GM23248 (cell line): ENCODE results near the gene RHPN2. TPM values are rescaled to one million over a fixed set of nuclear protein-coding genes. Genes with fewer than 3 reads are reported as not detected.

Experiments used
- DNase-seq: peaks from one replicate; pipeline ENCODE4 v3.0.0-alpha.2; 2015
- H2AFZ ChIP-seq: fragments of 200-600 bp; sonication (generic); 2 replicates; pipeline ENCODE4 v1.6.1; 2016; ENCODE audit warnings: antibody characterized with exemption
- H3F3A ChIP-seq: fragments of 200-600 bp; sonication (generic); 2 replicates; pipeline ENCODE4 v1.6.1; 2016; ENCODE audit warnings: mild to moderate bottlenecking, antibody characterized with exemption, mixed run types; ENCODE audit not compliant: insufficient read depth
- H3K27ac ChIP-seq: fragments of 200-600 bp; sonication (generic); 2 replicates; pipeline ENCODE4 v1.5.1; 2016; ENCODE audit warnings: mild to moderate bottlenecking
- H3K27me3 ChIP-seq: fragments of 200-600 bp; sonication (generic); replicated peaks from 2 replicates; pipeline ENCODE4 v1.6.1; 2016; ENCODE audit warnings: mild to moderate bottlenecking; ENCODE audit not compliant: insufficient read depth
- H3K36me3 ChIP-seq: fragments of 200-600 bp; sonication (generic); 2 replicates; pipeline ENCODE4 v1.6.1; 2016; ENCODE audit warnings: low read depth, mild to moderate bottlenecking
- H3K4me1 ChIP-seq: fragments of 200-600 bp; sonication (generic); 2 replicates; pipeline ENCODE4 v1.6.1; 2016; ENCODE audit warnings: mild to moderate bottlenecking; ENCODE audit not compliant: insufficient read depth
- H3K4me2 ChIP-seq: fragments of 200-600 bp; sonication (generic); one replicate; pipeline ENCODE4 v1.6.1; 2016; ENCODE audit warnings: mild to moderate bottlenecking; ENCODE audit not compliant: unreplicated experiment
- H3K4me3 ChIP-seq: fragments of 200-600 bp; sonication (generic); 2 replicates; pipeline ENCODE4 v1.5.1; 2016; ENCODE audit warnings: mild to moderate bottlenecking
- H3K79me2 ChIP-seq: fragments of 200-600 bp; sonication (generic); 2 replicates; pipeline ENCODE4 v1.6.1; 2016; ENCODE audit warnings: mild to moderate bottlenecking; ENCODE audit not compliant: insufficient read depth
- H3K9ac ChIP-seq: fragments of 200-600 bp; sonication (generic); 2 replicates; pipeline ENCODE4 v1.6.1; 2016; ENCODE audit warnings: mild to moderate bottlenecking
- H3K9me2 ChIP-seq: fragments of 200-600 bp; sonication (generic); 2 replicates; pipeline ENCODE4 v1.6.1; 2016; ENCODE audit warnings: mixed run types, mild to moderate bottlenecking, moderate library complexity; ENCODE audit not compliant: insufficient read depth
- H3K9me3 ChIP-seq: fragments of 200-600 bp; sonication (generic); one replicate; pipeline ENCODE4 v1.6.1; 2017; ENCODE audit warnings: low read depth
- H4K20me1 ChIP-seq: fragments of 200-600 bp; sonication (generic); 2 replicates; pipeline ENCODE4 v1.6.0; 2016; ENCODE audit not compliant: insufficient read depth
- EZH2 ChIP-seq: fragments of 200-600 bp; sonication (generic); IDR thresholded peaks from 2 replicates; pipeline ENCODE4 v1.6.1; 2018; ENCODE audit warnings: antibody characterized with exemption, mild to moderate bottlenecking; ENCODE audit not compliant: insufficient read depth, poor library complexity, severe bottlenecking
- EZH2phosphoT487 ChIP-seq: fragments of 200-600 bp; sonication (generic); IDR thresholded peaks from 2 replicates; pipeline ENCODE4 v1.6.1; 2018; ENCODE audit warnings: antibody characterized with exemption, moderate library complexity, mild to moderate bottlenecking, low read depth; ENCODE audit not compliant: insufficient read depth
- WGBS, 2 experiments: methylation state at CpG; one replicate each; pipeline ENCODE4 v1.1.6; 2015 to 2017; ENCODE audit warnings: low lambda C conversion rate in 2 of 2, low coverage in 1 of 2; ENCODE audit errors: missing lambda C conversion rate in 2 of 2; 5-methylcytosine and 5-hydroxymethylcytosine counted together
- in situ Hi-C: fragments of 300-500 bp; cut with MboI; formaldehyde crosslinking; loops from 2 replicates; pipeline ENCODE4 v1.15.0; 2020
- polyA plus RNA-seq: library from polyadenylated mRNA; unstranded; fragments of >200 nt; fragmentation: Nextera tagmentation; extraction: Ambion mirVana; gene quantifications from 2 replicates; pipeline ENCODE4 v1.2.1, GENCODE V29; 2016
- total RNA-seq: library from RNA; depleted of rRNA; stranded (reverse); fragments of >200 nt; shearing (Covaris generic); gene quantifications from 2 replicates; pipeline ENCODE4 v1.2.3, GENCODE V29; 2014

Gene RHPN2
- total and polyA plus RNA-seq, 2 experiments from 2014 or later, result 1.3 to 1.5 TPM

- Histone ChIP-seq H3K9me2 (no peaks in the 10 kb centered on the region), H3K27me3 (no peaks in the 10 kb centered on the region), H2AFZ (no peak overlapping the region), H3F3A (no peaks in the 10 kb centered on the region), H3K4me1 (no peaks in the 10 kb centered on the region), H3K9me3 (no peaks in the 10 kb centered on the region), H3K4me2 (no peak overlapping the region), H4K20me1 (no peaks in the 10 kb centered on the region), H3K36me3 (peaks cover 24% of the 10 kb centered on the region), H3K27ac (no peak overlapping the region), H3K4me3 (no peak overlapping the region), H3K79me2 (no peaks in the 10 kb centered on the region), H3K9ac (no peak overlapping the region)
- no peak for DNase-seq
- WGBS, 2 experiments, result 96 to 99% methylated on average over 10 of the region's 10 CpGs
- TF ChIP-seq EZH2 (no peak), EZH2phosphoT487 (no peak)
- in situ Hi-C loops, result no loop called here
These were observed 43.5 kb upstream of the RHPN2 start for GRCh38 chr19:33108161-33108560.

GRCh38 chr19:33102893-33103292 lies 38.2 kb upstream of the RHPN2 start:
- Histone ChIP-seq H3K27me3 (no peaks in the 10 kb centered on the region), H3F3A (no peaks in the 10 kb centered on the region), H3K4me3 (no peak overlapping the region), H3K9ac (no peak overlapping the region), H3K36me3 (peaks cover 20% of the 10 kb centered on the region; the same call in 1 of the 2 replicates), H3K4me2 (no peak overlapping the region), H3K9me2 (no peaks in the 10 kb centered on the region), H3K27ac (no peak overlapping the region), H3K79me2 (no peaks in the 10 kb centered on the region), H3K9me3 (no peaks in the 10 kb centered on the region), H3K4me1 (no peaks in the 10 kb centered on the region), H4K20me1 (no peaks in the 10 kb centered on the region), H2AFZ (no peak overlapping the region)
- no peak for TF ChIP-seq EZH2phosphoT487
- TF ChIP-seq EZH2, result no peak
- in situ Hi-C loops, result no loop called here
- 85 to 87% methylated on average over 6 of the region's 6 CpGs for WGBS, 2 experiments
- DNase-seq, result no peak

- H3K27ac ChIP-seq, result no peak overlapping the region
- no peak overlapping the region for H3K4me3 ChIP-seq
- peaks cover 15% of the 10 kb centered on the region; the same call in 1 of the 2 replicates for H3K36me3 ChIP-seq
- no peak overlapping the region for H3K4me2 ChIP-seq
- no peak for DNase-seq
- H4K20me1 ChIP-seq, result no peaks in the 10 kb centered on the region
- in situ Hi-C loops, result no loop called here
- TF ChIP-seq EZH2phosphoT487, result no peak
- H3F3A ChIP-seq, result no peaks in the 10 kb centered on the region
- no peak overlapping the region for H2AFZ ChIP-seq
- H3K9ac ChIP-seq, result no peak overlapping the region
- H3K4me1 ChIP-seq, result no peaks in the 10 kb centered on the region
- no peaks in the 10 kb centered on the region for H3K9me2 ChIP-seq
- 91 to 94% methylated on average over 10 of the region's 10 CpGs for WGBS, 2 experiments
- H3K9me3 ChIP-seq, result no peaks in the 10 kb centered on the region
- no peaks in the 10 kb centered on the region for H3K79me2 ChIP-seq
- H3K27me3 ChIP-seq, result no peaks in the 10 kb centered on the region
These were observed 36.4 kb upstream of the RHPN2 start for GRCh38 chr19:33100894-33101644.

- Histone ChIP-seq H3F3A (no peaks in the 10 kb centered on the region), H3K79me2 (no peaks in the 10 kb centered on the region), H3K9me3 (no peaks in the 10 kb centered on the region), H2AFZ (no peak overlapping the region), H3K4me3 (no peak overlapping the region), H3K9ac (no peak overlapping the region), H3K9me2 (no peaks in the 10 kb centered on the region), H3K4me2 (no peak overlapping the region), H4K20me1 (no peaks in the 10 kb centered on the region), H3K36me3 (peaks cover 21% of the 10 kb centered on the region; the same call in 1 of the 2 replicates), H3K27ac (no peak overlapping the region), H3K27me3 (no peaks in the 10 kb centered on the region), H3K4me1 (no peaks in the 10 kb centered on the region)
- in situ Hi-C loops, result no loop called here
- DNase-seq, result no peak
- WGBS, 2 experiments, result 74 to 83% methylated on average over 4 of the region's 4 CpGs
- TF ChIP-seq EZH2 (no peak), EZH2phosphoT487 (no peak)
These were observed 33.4 kb upstream of the RHPN2 start for GRCh38 chr19:33098055-33098534.
